ENCODE measurements around the gene CUEDC2.

Gene CUEDC2

GRCh38 chr10:102424916-102425315, 7.5 kb downstream of the CUEDC2 start:
- no peak for DNase-seq (ENCODE audit: low read depth)

GRCh38 chr10:102424145-102424544, 8.2 kb downstream of the CUEDC2 start:
- no peak for DNase-seq (ENCODE audit: low read depth)

- no peak for DNase-seq (ENCODE audit: low read depth)
Measured at GRCh38 chr10:102423372-102423968, 8.9 kb downstream of the CUEDC2 start.

GRCh38 chr10:102422545-102423129, 9.7 kb downstream of the CUEDC2 start:
- peak; percentile 61 for DNase-seq (ENCODE audit: low read depth)

- DNase-seq (ENCODE audit: low read depth) = no peak
Measured at GRCh38 chr10:102421757-102422512, 10.4 kb downstream of the CUEDC2 start.

GRCh38 chr10:102421507-102421756, 10.9 kb downstream of the CUEDC2 start:
- no peak for DNase-seq (ENCODE audit: low read depth)

GRCh38 chr10:102420714-102421506, 11.5 kb downstream of the CUEDC2 start, which contains the start of gene FBXL15:
Gene FBXL15 (plus strand): TSS chr10:102420836. CDS start chr10:102421130, 294 bp downstream.
- peak; percentile 93 for DNase-seq (ENCODE audit: low read depth)

GRCh38 chr10:102420181-102420713, 12.1 kb downstream of the CUEDC2 start:
- DNase-seq (ENCODE audit: low read depth) = no peak

- DNase-seq (ENCODE audit: low read depth) = no peak
Measured at GRCh38 chr10:102419269-102420180, 12.8 kb downstream of the CUEDC2 start.

- DNase-seq (ENCODE audit: low read depth) = no peak
Measured at GRCh38 chr10:102418622-102419268, 13.6 kb downstream of the CUEDC2 start, which contains the start of gene PSD. Gene PSD (minus strand): TSS chr10:102418785. CDS start chr10:102417038, 1,747 bp downstream.

GRCh38 chr10:102416695-102417094, 15.7 kb downstream of the CUEDC2 start:
- DNase-seq (ENCODE audit: low read depth) = no peak

- no peak for DNase-seq (ENCODE audit: low read depth)
Measured at GRCh38 chr10:102416283-102416682, 16.1 kb downstream of the CUEDC2 start.

GRCh38 chr10:102414749-102415148, 17.6 kb downstream of the CUEDC2 start:
- DNase-seq (ENCODE audit: low read depth) = no peak

GRCh38 chr10:102413806-102414561, 18.4 kb downstream of the CUEDC2 start:
- no peak for DNase-seq (ENCODE audit: low read depth)

- no peak for DNase-seq (ENCODE audit: low read depth)
Measured at GRCh38 chr10:102413053-102413705, 19.2 kb downstream of the CUEDC2 start.

- no peak for DNase-seq (ENCODE audit: low read depth)
Measured at GRCh38 chr10:102412293-102412692, 20.1 kb downstream of the CUEDC2 start.

- no peak for DNase-seq (ENCODE audit: low read depth)
Measured at GRCh38 chr10:102411341-102412255, 20.8 kb downstream of the CUEDC2 start.

- DNase-seq (ENCODE audit: low read depth) = peak; percentile 40
Measured at GRCh38 chr10:102410429-102411073, 21.8 kb downstream of the CUEDC2 start.
